GM19467 (cell line): ENCODE results near the gene GPRIN1.
"Not testable (repeated sequence)": the region's sequence is repeated elsewhere in the genome, so short reads cannot be mapped to it uniquely, and the experiment has no call there.

Experiments used
- ATAC-seq: cut with Tn5 transposase; IDR thresholded peaks from one replicate; pipeline ENCODE4 v1.9.1; 2021; ENCODE audit warnings: mild to moderate bottlenecking, moderate library complexity; ENCODE audit not compliant: unreplicated experiment

Gene GPRIN1

GRCh38 chr5:176599749-176600430 lies 10.1 kb downstream of the GPRIN1 start:
- not testable (repeated sequence) for ATAC-seq

GRCh38 chr5:176597417-176598389 lies 12.3 kb downstream of the GPRIN1 start:
- ATAC-seq, result no peak

GRCh38 chr5:176596689-176597416 lies 13.1 kb downstream of the GPRIN1 start:
- ATAC-seq, result peak; percentile 83

GRCh38 chr5:176596069-176596644 lies 13.8 kb downstream of the GPRIN1 start:
- ATAC-seq, result no peak

GRCh38 chr5:176595386-176595943 lies 14.5 kb downstream of the GPRIN1 start:
- no peak for ATAC-seq

GRCh38 chr5:176594554-176594953 lies 15.4 kb downstream of the GPRIN1 start:
- ATAC-seq, result no peak

GRCh38 chr5:176593273-176593869 lies 16.6 kb downstream of the GPRIN1 start:
- no peak for ATAC-seq

GRCh38 chr5:176592573-176592972 lies 17.4 kb downstream of the GPRIN1 start:
- ATAC-seq, result no peak

GRCh38 chr5:176591667-176592066 lies 18.3 kb downstream of the GPRIN1 start:
- not testable (repeated sequence) for ATAC-seq

GRCh38 chr5:176590035-176590717 lies 19.8 kb downstream of the GPRIN1 start:
- ATAC-seq, result no peak

- no peak for ATAC-seq
Measured at GRCh38 chr5:176589039-176589769, 20.8 kb downstream of the GPRIN1 start.

GRCh38 chr5:176588297-176588696 lies 21.7 kb downstream of the GPRIN1 start:
- no peak for ATAC-seq

- ATAC-seq, result no peak
Measured at GRCh38 chr5:176587398-176587797, 22.6 kb downstream of the GPRIN1 start.

- no peak for ATAC-seq
Measured at GRCh38 chr5:176583076-176583475, 26.9 kb downstream of the GPRIN1 start.

GRCh38 chr5:176581361-176581760 lies 28.6 kb downstream of the GPRIN1 start:
- no peak for ATAC-seq

- no peak for ATAC-seq
Measured at GRCh38 chr5:176579323-176579722, 30.6 kb downstream of the GPRIN1 start.

- no peak for ATAC-seq
Measured at GRCh38 chr5:176578391-176578808, 31.6 kb downstream of the GPRIN1 start.

GRCh38 chr5:176577312-176578176 lies 32.4 kb downstream of the GPRIN1 start:
- no peak for ATAC-seq
